Caco-2 (cell line): ENCODE data around the gene TOR4A. TPM values are rescaled to one million over a fixed set of nuclear protein-coding genes. Genes with fewer than 3 reads are reported as not detected.

ENCODE experiments used
- BruUV-seq: library from RNA; stranded (reverse); fragments of 400-500 nt; replicated peaks from 2 replicates; lab custom pipeline; 2021; lab: Mats Ljungman, UMichigan
- CTCF ChIA-PET: fragments of 300-600 bp; sonication (Branson Sonifier 250); formaldehyde crosslinking; loops from one replicate; lab custom pipeline; 2022; ENCODE audit warnings: antibody characterized with exemption; lab: Charles Lee
- POLR2A ChIA-PET: fragments of 300-600 bp; sonication (Branson Sonifier 250); formaldehyde crosslinking; loops from one replicate; lab custom pipeline; 2022; ENCODE audit warnings: antibody characterized with exemption; lab: Charles Lee
- DNase-seq, 2 experiments: peaks; one replicate each; pipeline versions ENCODE4 v3.0.0 to v3.0.0-alpha.2; 2020 to 2022
- H3K27me3 ChIP-seq: replicated peaks from 2 replicates; pipeline ENCODE4 v1.6.0; 2011; ENCODE audit warnings: low read length; ENCODE audit not compliant: control insufficient read depth, insufficient read depth
- H3K36me3 ChIP-seq: 2 replicates; pipeline ENCODE4 v1.5.1; 2011; ENCODE audit warnings: low read length; ENCODE audit not compliant: control insufficient read depth, insufficient read depth
- H3K4me1 ChIP-seq: fragments of 250-450 bp; sonication (Bioruptor Pico); 2 replicates; pipeline ENCODE4 v1.5.1; 2020; ENCODE audit warnings: mild to moderate bottlenecking
- H3K4me3 ChIP-seq: 2 replicates; pipeline ENCODE4 v1.5.1; 2011; ENCODE audit warnings: low read depth, mild to moderate bottlenecking, control low read depth, low read length
- H3K9me3 ChIP-seq: fragments of 250-450 bp; sonication (Bioruptor Pico); 2 replicates; pipeline ENCODE4 v1.5.1; 2020; ENCODE audit warnings: mild to moderate bottlenecking, moderate library complexity
- H3K27ac Mint-ChIP-seq: one replicate; pipeline ENCODE4 v1.8.0; 2022; ENCODE audit warnings: mixed read lengths; ENCODE audit not compliant: unreplicated experiment
- H3K27me3 Mint-ChIP-seq: one replicate; pipeline ENCODE4 v1.8.0; 2022; ENCODE audit warnings: mixed read lengths; ENCODE audit not compliant: insufficient read depth, unreplicated experiment
- H3K36me3 Mint-ChIP-seq: one replicate; pipeline ENCODE4 v1.8.0; 2022; ENCODE audit warnings: mild to moderate bottlenecking, mixed read lengths; ENCODE audit not compliant: insufficient read depth, unreplicated experiment
- H3K4me1 Mint-ChIP-seq: one replicate; pipeline ENCODE4 v1.8.0; 2022; ENCODE audit warnings: low read depth, mixed read lengths; ENCODE audit not compliant: unreplicated experiment
- H3K4me3 Mint-ChIP-seq: one replicate; pipeline ENCODE4 v1.8.0; 2022; ENCODE audit warnings: mild to moderate bottlenecking, moderate library complexity, mixed read lengths; ENCODE audit not compliant: unreplicated experiment
- H3K9me3 Mint-ChIP-seq: one replicate; pipeline ENCODE4 v1.8.0; 2022; ENCODE audit warnings: mixed read lengths; ENCODE audit not compliant: unreplicated experiment
- CTCF ChIP-seq, 2 experiments: fragments of 200-600 bp in 1 of 2; IDR thresholded peaks; 1 replicate in 1 of 2; 2 replicates in 1 of 2; pipeline versions ENCODE4 v1.5.1 to v1.8.0; 2011 to 2022; ENCODE audit warnings: antibody characterized with exemption in 1 of 2, control low read depth in 1 of 2, inconsistent platforms in 1 of 2, low read depth in 1 of 2, low read length in 1 of 2, mild to moderate bottlenecking in 1 of 2, moderate library complexity in 1 of 2; ENCODE audit not compliant: insufficient read depth in 1 of 2, severe bottlenecking in 1 of 2, unreplicated experiment in 1 of 2
- intact Hi-C: fragments of 100-400 bp; cut with micrococcal nuclease; formaldehyde crosslinking; loops from one replicate; pipeline ENCODE4 v1.10.0; 2022; ENCODE audit not compliant: unreplicated experiment
- total RNA-seq: library from RNA; stranded (reverse); gene quantifications from 2 replicates; pipeline ENCODE4 v1.2.3, GENCODE V29; 2022

The TOR4A gene
- total RNA-seq, 1 experiment from 2014 or later: 1.8 TPM

GRCh38 chr9:137272241-137273094, 5.1 kb upstream of the TOR4A start:
- POLR2A ChIA-PET: interaction anchor here (0.5 kb wide), 1 partner anchor 12 kb away, joined by 4 read pairs; no protein-coding TSS in a partner anchor
- Mint-ChIP-seq H3K4me3 (no peak overlapping the region), H3K27ac (no peak overlapping the region), H3K9me3 (no peaks in the 10 kb centered on the region), H3K36me3 (peaks cover 64% of the 10 kb centered on the region), H3K4me1 (no peaks in the 10 kb centered on the region), H3K27me3 (no peaks in the 10 kb centered on the region)
- Histone ChIP-seq H3K9me3 (no peaks in the 10 kb centered on the region), H3K4me3 (no peak overlapping the region), H3K36me3 (peaks cover 1% of the 10 kb centered on the region), H3K4me1 (no peaks in the 10 kb centered on the region), H3K27me3 (no peaks in the 10 kb centered on the region)
- peak in 1 of 2 experiments; percentile 33 for DNase-seq
- intact Hi-C loops: no loop called here
- no peak for TF ChIP-seq CTCF (IDR thresholded peaks at IDR 0.05; ENCODE audit: insufficient read depth in 1 of 2, low read depth in 1 of 2, low read length in 1 of 2, severe bottlenecking in 1 of 2, unreplicated experiment in 1 of 2)
- CTCF ChIA-PET: interaction anchor here (0.8 kb wide), 1 partner anchor 14 kb away, joined by 3 read pairs; no protein-coding TSS in a partner anchor
- BruUV-seq: no TSS peak

- intact Hi-C loops: no loop called here
- ChIA-PET CTCF (interaction anchor here (0.8 kb wide), 1 partner anchor 14 kb away, joined by 3 read pairs; no protein-coding TSS in a partner anchor), POLR2A (interaction anchor here (0.5 kb wide), 1 partner anchor 11 kb away, joined by 4 read pairs; no protein-coding TSS in a partner anchor)
- no peak for TF ChIP-seq CTCF (IDR thresholded peaks at IDR 0.05; ENCODE audit: insufficient read depth in 1 of 2, low read depth in 1 of 2, low read length in 1 of 2, severe bottlenecking in 1 of 2, unreplicated experiment in 1 of 2)
- Histone ChIP-seq H3K27me3 (no peaks in the 10 kb centered on the region), H3K9me3 (0 out of 2 replicates have a peak, but pooled peaks cover 6% of the 10 kb centered on the region), H3K4me1 (no peaks in the 10 kb centered on the region), H3K4me3 (no peak overlapping the region), H3K36me3 (peaks cover 1% of the 10 kb centered on the region)
- Mint-ChIP-seq H3K27me3 (no peaks in the 10 kb centered on the region), H3K4me3 (no peak overlapping the region), H3K9me3 (no peaks in the 10 kb centered on the region), H3K36me3 (peaks cover 57% of the 10 kb centered on the region), H3K27ac (no peak overlapping the region), H3K4me1 (no peaks in the 10 kb centered on the region)
- TSS peak; percentile 25 for BruUV-seq
- DNase-seq: no peak
Observed at GRCh38 chr9:137273095-137273490, 4.4 kb upstream of the TOR4A start.

GRCh38 chr9:137273611-137274320, 3.8 kb upstream of the TOR4A start:
- Histone ChIP-seq H3K36me3 (peaks cover under 1% of the 10 kb centered on the region), H3K4me3 (no peak overlapping the region), H3K4me1 (no peaks in the 10 kb centered on the region), H3K27me3 (no peaks in the 10 kb centered on the region), H3K9me3 (0 out of 2 replicates have a peak, but pooled peaks cover 6% of the 10 kb centered on the region)
- peaks cover 51% of the 10 kb centered on the region for H3K36me3 Mint-ChIP-seq
- no peaks in the 10 kb centered on the region for H3K27me3 Mint-ChIP-seq
- BruUV-seq: no TSS peak
- intact Hi-C loops: no loop called here
- CTCF ChIA-PET: interaction anchor here (1.2 kb wide), 1 partner anchor 13 kb away, joined by 3 read pairs; no protein-coding TSS in a partner anchor
- H3K27ac Mint-ChIP-seq: no peak overlapping the region
- DNase-seq: peak in 1 of 2 experiments; percentile 35
- no peaks in the 10 kb centered on the region for H3K4me1 Mint-ChIP-seq
- H3K9me3 Mint-ChIP-seq: no peaks in the 10 kb centered on the region
- POLR2A ChIA-PET: interaction anchor here (0.6 kb wide), 1 partner anchor 365 kb away, joined by 7 read pairs; no protein-coding TSS in a partner anchor
- TF ChIP-seq CTCF (IDR thresholded peaks at IDR 0.05; ENCODE audit: insufficient read depth in 1 of 2, low read depth in 1 of 2, low read length in 1 of 2, severe bottlenecking in 1 of 2, unreplicated experiment in 1 of 2): no peak
- H3K4me3 Mint-ChIP-seq: no peak overlapping the region
